GM18508 (cell line): ENCODE measurements around the gene ZBTB5.

Source experiments
- ATAC-seq: cut with Tn5 transposase; IDR thresholded peaks from one replicate; pipeline ENCODE4 v1.9.1; 2021; ENCODE audit warnings: moderate number of reproducible peaks; ENCODE audit not compliant: insufficient read depth, unreplicated experiment

ZBTB5 gene

GRCh38 chr9:37453827-37454226, 11.4 kb downstream of the ZBTB5 start:
- no peak for ATAC-seq

- ATAC-seq, result no peak
Measured at GRCh38 chr9:37452611-37453010, 12.6 kb downstream of the ZBTB5 start.

GRCh38 chr9:37451628-37452027, 13.6 kb downstream of the ZBTB5 start:
- no peak for ATAC-seq

GRCh38 chr9:37449862-37450632, 15.2 kb downstream of the ZBTB5 start:
- ATAC-seq, result no peak

GRCh38 chr9:37447111-37447510, 18.1 kb downstream of the ZBTB5 start:
- ATAC-seq, result no peak

GRCh38 chr9:37446401-37446800, 18.8 kb downstream of the ZBTB5 start:
- no peak for ATAC-seq

- ATAC-seq, result no peak
Measured at GRCh38 chr9:37445832-37446231, 19.4 kb downstream of the ZBTB5 start.

GRCh38 chr9:37444890-37445289, 20.4 kb downstream of the ZBTB5 start:
- ATAC-seq, result no peak

- ATAC-seq, result no peak
Measured at GRCh38 chr9:37443566-37443965, 21.7 kb downstream of the ZBTB5 start.

- ATAC-seq, result no peak
Measured at GRCh38 chr9:37442556-37442955, 22.7 kb downstream of the ZBTB5 start.

GRCh38 chr9:37441776-37442370, 23.4 kb downstream of the ZBTB5 start:
- no peak for ATAC-seq

- ATAC-seq, result no peak
Measured at GRCh38 chr9:37438359-37438758, 26.9 kb downstream of the ZBTB5 start.

- no peak for ATAC-seq
Measured at GRCh38 chr9:37437621-37438020, 27.6 kb downstream of the ZBTB5 start.

GRCh38 chr9:37437010-37437409, 28.2 kb downstream of the ZBTB5 start:
- no peak for ATAC-seq

- no peak for ATAC-seq
Measured at GRCh38 chr9:37436540-37436939, 28.7 kb downstream of the ZBTB5 start.

- no peak for ATAC-seq
Measured at GRCh38 chr9:37433867-37434371, 31.3 kb downstream of the ZBTB5 start.

GRCh38 chr9:37432020-37432419, 33.2 kb downstream of the ZBTB5 start:
- no peak for ATAC-seq

- ATAC-seq, result no peak
Measured at GRCh38 chr9:37430841-37431597, 34.2 kb downstream of the ZBTB5 start.

GRCh38 chr9:37429441-37430285, 35.6 kb downstream of the ZBTB5 start:
- no peak for ATAC-seq

GRCh38 chr9:37428345-37428744, 36.9 kb downstream of the ZBTB5 start:
- no peak for ATAC-seq
